CD4-positive, alpha-beta memory T cell (primary cell): Measurements from ENCODE around the gene HPF1. TPM values are rescaled to one million over a fixed set of nuclear protein-coding genes. Genes with fewer than 3 reads are reported as not detected.

Source experiments
- CTCF ChIA-PET: fragments of 350-600 bp; sonication (Branson Sonifier 250); formaldehyde crosslinking; loops from one replicate; lab custom pipeline; 2021; ENCODE audit warnings: inconsistent platforms; ENCODE audit not compliant: partially characterized antibody; lab: Charles Lee
- POLR2A ChIA-PET: fragments of 350-600 bp; sonication (Branson Sonifier 250); formaldehyde crosslinking; loops from one replicate; lab custom pipeline; 2021; ENCODE audit not compliant: partially characterized antibody; lab: Charles Lee
- DNase-seq, 5 donors: peaks; one replicate each; pipeline versions ENCODE4 v3.0.0 to v3.0.0-alpha.2; 2020 to 2022; ENCODE audit warnings: mixed read lengths in 1 of 5
- H3K27ac ChIP-seq: one replicate; pipeline ENCODE4 v1.7.0; 2013; ENCODE audit warnings: low read depth, low read length
- H3K27me3 ChIP-seq: 2 replicates; pipeline ENCODE4 v1.7.0; 2013; ENCODE audit warnings: mild to moderate bottlenecking, low read length, moderate library complexity; ENCODE audit not compliant: insufficient read depth
- H3K36me3 ChIP-seq: 2 replicates; pipeline ENCODE4 v1.7.0; 2013; ENCODE audit warnings: mild to moderate bottlenecking, low read length, moderate library complexity; ENCODE audit not compliant: insufficient read depth
- H3K4me1 ChIP-seq: 2 replicates; pipeline ENCODE4 v1.7.0; 2013; ENCODE audit warnings: mild to moderate bottlenecking, low read length, moderate library complexity; ENCODE audit not compliant: insufficient read depth
- H3K4me3 ChIP-seq, 2 donors: one replicate each; pipeline ENCODE4 v1.7.0; 2013; ENCODE audit warnings: low read length in 2 of 2, mild to moderate bottlenecking in 1 of 2
- H3K9me3 ChIP-seq, 2 donors: one replicate each; pipeline ENCODE4 v1.7.0; 2013; ENCODE audit warnings: low read length in 2 of 2, control low read depth in 1 of 2; ENCODE audit not compliant: control insufficient read depth in 1 of 2
- H3K27ac Mint-ChIP-seq, 7 donors: one replicate each; pipeline ENCODE4 v1.8.0; 2020 to 2021; ENCODE audit warnings: mixed read lengths in 7 of 7, mild to moderate bottlenecking in 6 of 7, inconsistent platforms in 3 of 7, moderate library complexity in 3 of 7
- H3K27me3 Mint-ChIP-seq, 2 donors: one replicate each; pipeline ENCODE4 v1.8.0; 2020 to 2021; ENCODE audit warnings: mixed read lengths in 2 of 2
- H3K36me3 Mint-ChIP-seq, 2 donors: one replicate each; pipeline ENCODE4 v1.8.0; 2020 to 2021; ENCODE audit warnings: mixed read lengths in 2 of 2, inconsistent platforms in 1 of 2, mild to moderate bottlenecking in 1 of 2
- H3K4me1 Mint-ChIP-seq, 4 donors: one replicate each; pipeline ENCODE4 v1.8.0; 2020 to 2021; ENCODE audit warnings: mixed read lengths in 4 of 4, mild to moderate bottlenecking in 1 of 4
- H3K4me3 Mint-ChIP-seq, 8 donors: one replicate each; pipeline ENCODE4 v1.8.0; 2020 to 2021; ENCODE audit warnings: mixed read lengths in 8 of 8, mild to moderate bottlenecking in 7 of 8, moderate library complexity in 6 of 8, inconsistent platforms in 3 of 8
- H3K9me3 Mint-ChIP-seq, 8 donors: one replicate each; pipeline ENCODE4 v1.8.0; 2020 to 2021; ENCODE audit warnings: mixed read lengths in 8 of 8, mild to moderate bottlenecking in 5 of 8, inconsistent platforms in 3 of 8, moderate library complexity in 1 of 8
- intact Hi-C: fragments of 100-400 bp; cut with micrococcal nuclease; formaldehyde crosslinking; loops from one replicate; pipeline ENCODE4 v1.15.1; 2023
- polyA plus RNA-seq, 2 donors: library from polyadenylated mRNA; unstranded; fragments of 300-500 nt; fragmentation: Illumina TruSeq; gene quantifications; one replicate each; pipeline ENCODE4 v1.2.3, GENCODE V29; 2021
- total RNA-seq, 2 experiments: library from RNA; stranded (reverse); gene quantifications; one replicate each; pipeline ENCODE4 v1.2.3, GENCODE V29; 2021

The HPF1 gene
- total and polyA plus RNA-seq, 4 experiments from 2014 or later, result 14.4 to 49.5 (median 28.4) TPM

DNA sequence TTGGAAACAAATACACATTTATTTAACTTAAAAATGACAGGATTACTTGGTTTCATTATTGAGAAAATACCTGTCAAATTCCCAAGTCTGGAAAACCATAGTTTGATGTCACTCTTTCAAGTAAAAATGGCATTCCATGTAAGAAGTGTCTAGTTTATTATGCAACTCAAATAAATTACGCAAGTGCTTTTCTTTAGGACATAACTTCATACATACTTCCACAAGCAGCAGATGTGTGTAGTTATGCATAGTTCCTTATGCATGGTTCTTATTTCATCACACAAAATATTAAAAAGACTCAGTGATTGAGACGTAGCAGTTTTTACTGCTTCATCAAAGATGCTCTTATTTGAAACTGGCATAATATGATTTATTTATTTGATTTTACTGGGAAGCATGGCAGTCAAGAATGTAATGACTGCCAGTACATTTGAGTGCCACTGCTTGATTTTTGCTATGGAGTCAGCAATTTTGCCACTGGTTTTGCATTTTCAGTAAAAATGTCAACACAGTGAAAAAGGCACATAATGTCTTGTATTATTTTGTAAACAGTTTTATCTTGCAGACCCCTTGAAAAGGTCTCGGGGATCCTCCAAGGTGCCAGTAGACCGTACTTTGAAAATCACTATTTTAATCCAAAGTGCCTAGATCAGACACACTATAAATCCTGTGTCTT, 75.2 kb downstream of the HPF1 start:
- Histone ChIP-seq H3K27ac (no peak overlapping the region), H3K27me3 (no peaks in the 10 kb centered on the region), H3K36me3 (peaks cover 5% of the 10 kb centered on the region), H3K9me3 (no peaks in the 10 kb centered on the region), H3K4me3 (no peak overlapping the region), H3K4me1 (no peaks in the 10 kb centered on the region)
- Mint-ChIP-seq H3K36me3 (peaks cover 26 to 45% of the 10 kb centered on the region in 2 donors), H3K27ac (no peak overlapping the region), H3K27me3 (no peaks in the 10 kb centered on the region), H3K4me3 (no peak overlapping the region), H3K4me1 (peaks cover 0 to 5% (median 2%) of the 10 kb centered on the region in 4 donors), H3K9me3 (no peaks in the 10 kb centered on the region)
- intact Hi-C loops, result no loop called here
- POLR2A ChIA-PET, result no interaction called here
- DNase-seq, result no peak
- CTCF ChIA-PET, result interaction anchor here (1.3 kb wide), 1 partner anchor 10 kb away, joined by 3 read pairs; no protein-coding TSS in a partner anchor

Other genes starting within 250 kb of the HPF1 start
- gene NEK1, start 145.4 kb downstream of the HPF1 start, total RNA-seq, result 10 to 100 TPM; 18.8 to 24.1 TPM
- 1 to 10 TPM; 6.1 to 8.9 TPM for gene NEK1, start 145.4 kb downstream of the HPF1 start, polyA plus RNA-seq
- gene CLCN3, start 137.4 kb downstream of the HPF1 start, total RNA-seq, result 10 to 100 TPM; 37.5 to 37.7 TPM
- 10 to 100 TPM in 1 of 2 donors, 1 to 10 TPM in 1; 6.2 to 13.9 TPM for gene CLCN3, start 137.4 kb downstream of the HPF1 start, polyA plus RNA-seq